ENCODE results near the gene TEPSIN. TPM values are rescaled to one million over a fixed set of nuclear protein-coding genes. Genes with fewer than 3 reads are reported as not detected.

Gene TEPSIN
- total and polyA plus RNA-seq, 2 of the 13 experiments (the other 11 are each of a cell fraction or from before 2014, with no cell fraction given): 16.1 to 18.8 TPM

GRCh38 chr17:81239714-81240555 lies 1.1 kb upstream of the TEPSIN start (continued):
- no peak for TF ChIP-seq AFF4 (CRISPR knock-in tag; IDR thresholded peaks at IDR 0.05)

- H3K36me3 ChIP-seq (replicated peaks in 1 of 2; ENCODE audit: control insufficient read depth in 1 of 2, insufficient read depth in 2 of 2, low read length in 2 of 2): peaks cover 6 to 9% of the 10 kb centered on the region in 2 experiments; a peak in 2 of 5 replicates
- H2AFZ ChIP-seq (ENCODE audit: low read length): no peak overlapping the region
- ChIA-PET CTCF (ENCODE audit: low intra/inter-chr PET ratio, low total read pairs) (no interaction called here), POLR2A (interaction anchor here (0.7 to 3.8 kb wide), 21 partner anchors 9 to 445 kb away, joined by 3 to 61 read pairs (median 4); partner anchors contain the start of genes ARL16, CEP131, HGS and PVALEF)
- in situ Hi-C loops (cut with HindIII; ENCODE audit: extremely low pct_ligation_motif_present, low pct_unique_long_range_greater_than_20kb) (no loop called here), intact Hi-C loops (cut with micrococcal nuclease; ENCODE audit: unreplicated experiment) (no loop called here)
- peak overlapping the region; percentile 98 for H3K9ac ChIP-seq (ENCODE audit: insufficient read depth, low read depth, low read length)
- H3K9me3 ChIP-seq (ENCODE audit: low read length): no peaks in the 10 kb centered on the region
- H3K27me3 ChIP-seq (ENCODE audit: control insufficient read depth in 1 of 2, insufficient read depth in 2 of 2, low read length in 2 of 2): no peaks in the 10 kb centered on the region; a peak in 1 of 5 replicates
- BruUV-seq (replicated peaks): no TSS peak
- ATAC-seq (peak; percentile 0), FAIRE-seq (no peak), DNase-seq (ENCODE audit: low spot score) (no peak)
- H3K79me2 ChIP-seq (ENCODE audit: insufficient read depth, low read length): peaks cover 40% of the 10 kb centered on the region
- H4K20me1 ChIP-seq (ENCODE audit: insufficient read depth, low read length): peaks cover 8% of the 10 kb centered on the region; the same call in 1 of the 2 replicates
- WGBS (ENCODE audit: low lambda C conversion rate): under 1% methylated on average over 23 of the region's 26 CpGs
- H3K27ac ChIP-seq (ENCODE audit: extremely low read length, insufficient read depth, low read length): peak overlapping the region; percentile 48
- peaks cover 27% of the 10 kb centered on the region for H3K4me1 ChIP-seq (ENCODE audit: insufficient read depth, low read length)
- peak overlapping the region; percentile 80 to 95 (median 90) for H3K4me3 ChIP-seq (replicated peaks in 1 of 3; ENCODE audit: insufficient read depth in 1 of 3, low read depth in 2 of 3, low read length in 3 of 3)
- H3K4me2 ChIP-seq (ENCODE audit: low read depth, low read length): peak overlapping the region; percentile 91
- TF ChIP-seq ZNF33A (CRISPR knock-in tag; IDR thresholded peaks at IDR 0.05; ENCODE audit: borderline replicate concordance) (no peak), THAP7 (CRISPR knock-in tag; IDR thresholded peaks at IDR 0.05) (no peak), CREM (IDR thresholded peaks at IDR 0.05) (no peak), CREM (CRISPR knock-in tag; IDR thresholded peaks at IDR 0.05) (no peak), HOXA7 (CRISPR knock-in tag; IDR thresholded peaks at IDR 0.05) (no peak), ZFY (CRISPR knock-in tag; IDR thresholded peaks at IDR 0.05) (no peak; the same call in 1 of the 2 replicates), ZNF724P (CRISPR knock-in tag; IDR thresholded peaks at IDR 0.05; ENCODE audit: borderline replicate concordance) (0 out of 2 replicates have a peak, but pooled peaks have one; percentile 48), ZNF382 (CRISPR knock-in tag; IDR thresholded peaks at IDR 0.05; ENCODE audit: borderline replicate concordance) (no peak), ZNF614 (CRISPR knock-in tag; IDR thresholded peaks at IDR 0.05; ENCODE audit: borderline replicate concordance) (no peak), KLF9 (CRISPR knock-in tag; IDR thresholded peaks at IDR 0.05; ENCODE audit: low read depth) (no peak), RERE (CRISPR knock-in tag; IDR thresholded peaks at IDR 0.05; ENCODE audit: low read depth) (no peak)
Measured at GRCh38 chr17:81238490-81238814, 403 bp downstream of the TEPSIN start.
